Suppressor macrophage treated with lipopolysaccharide for 1 hour (primary cell): ENCODE results near the gene E2F7.

ENCODE experiments used
- DNase-seq, 3 donors: peaks; one replicate each; pipeline ENCODE4 v3.0.0-alpha.2; 2020 to 2022

Gene E2F7

GRCh38 chr12:77010691-77011548 lies 54.4 kb downstream of the E2F7 start:
- DNase-seq: peak; percentile 67 to 78 (median 73)

GRCh38 chr12:77007476-77007875 lies 57.9 kb downstream of the E2F7 start:
- DNase-seq: no peak

- DNase-seq: no peak
These were observed 59.7 kb downstream of the E2F7 start for GRCh38 chr12:77005611-77006098.

- no peak for DNase-seq
These were observed 61.5 kb downstream of the E2F7 start for GRCh38 chr12:77003914-77004313.

GRCh38 chr12:77003246-77003645 lies 62.1 kb downstream of the E2F7 start:
- DNase-seq: no peak

- DNase-seq: no peak
These were observed 63.0 kb downstream of the E2F7 start for GRCh38 chr12:77002382-77002781.

GRCh38 chr12:77001276-77001675 lies 64.1 kb downstream of the E2F7 start:
- DNase-seq: no peak

GRCh38 chr12:76998908-76999556 lies 66.3 kb downstream of the E2F7 start:
- no peak for DNase-seq

GRCh38 chr12:76998386-76998785 lies 67.0 kb downstream of the E2F7 start:
- DNase-seq: no peak

- no peak for DNase-seq
These were observed 68.2 kb downstream of the E2F7 start for GRCh38 chr12:76997011-76997780.

GRCh38 chr12:76990716-76991115 lies 74.7 kb downstream of the E2F7 start:
- DNase-seq: no peak

GRCh38 chr12:76984566-76984965 lies 80.8 kb downstream of the E2F7 start:
- DNase-seq: no peak

- DNase-seq: no peak
These were observed 81.9 kb downstream of the E2F7 start for GRCh38 chr12:76983420-76983819.

GRCh38 chr12:76980196-76980595 lies 85.2 kb downstream of the E2F7 start:
- no peak for DNase-seq

- no peak for DNase-seq
These were observed 88.5 kb downstream of the E2F7 start for GRCh38 chr12:76976777-76977382.
